Fibroblast of peridontal ligament (primary cell): ENCODE results near the gene LTC4S.
A peak's percentile ranks its signal among the peaks of the same experiment; 100 is the strongest.
"Not testable (repeated sequence)": the region's sequence is repeated elsewhere in the genome, so short reads cannot be mapped to it uniquely, and the experiment has no call there.

Experiments
- DNase-seq: peaks from one replicate; pipeline ENCODE4 v3.0.0-alpha.2; 2010; ENCODE audit errors: extremely low read depth

Gene LTC4S, protein sequence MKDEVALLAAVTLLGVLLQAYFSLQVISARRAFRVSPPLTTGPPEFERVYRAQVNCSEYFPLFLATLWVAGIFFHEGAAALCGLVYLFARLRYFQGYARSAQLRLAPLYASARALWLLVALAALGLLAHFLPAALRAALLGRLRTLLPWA

DNA sequence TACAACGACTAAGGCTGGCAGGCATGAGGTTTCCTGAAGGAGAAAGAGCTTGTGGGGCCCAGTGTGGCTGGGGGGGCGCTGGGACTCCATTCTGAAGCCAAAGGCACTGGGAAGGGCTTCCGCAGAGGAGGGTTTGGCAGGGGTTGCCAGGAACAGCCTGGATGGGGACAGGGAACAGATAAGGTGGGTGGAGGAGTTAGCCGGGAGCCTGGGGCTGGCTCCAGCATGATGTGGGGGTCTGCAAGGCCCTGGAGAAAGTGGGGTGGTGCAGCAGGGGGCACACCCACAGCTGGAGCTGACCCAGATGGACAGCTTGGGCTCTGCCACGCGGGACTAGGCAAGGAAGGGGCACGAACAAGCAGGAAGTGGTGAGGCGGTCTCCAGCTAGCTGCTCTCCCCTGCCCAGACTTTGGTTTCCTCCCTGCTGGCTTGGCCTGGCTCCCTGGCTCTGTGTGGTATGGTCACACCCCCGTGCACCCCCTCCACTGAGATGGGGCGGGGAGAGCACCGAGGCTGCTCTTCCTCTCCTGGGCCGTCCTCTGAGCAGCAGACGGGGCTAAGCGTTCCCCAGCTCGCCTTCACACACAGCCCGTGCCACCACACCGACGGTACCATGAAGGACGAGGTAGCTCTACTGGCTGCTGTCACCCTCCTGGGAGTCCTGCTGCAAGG, at the start of gene LTC4S:
Gene LTC4S, plus strand, starts transcription at position 519 of the 672 bp plus-strand sequence. Its CDS starts 95 bp downstream, at position 614.
- DNase-seq = peak; percentile 61

GRCh38 chr5:179744106-179744505, 49.7 kb upstream of the LTC4S start:
- not testable (repeated sequence) for DNase-seq

DNA sequence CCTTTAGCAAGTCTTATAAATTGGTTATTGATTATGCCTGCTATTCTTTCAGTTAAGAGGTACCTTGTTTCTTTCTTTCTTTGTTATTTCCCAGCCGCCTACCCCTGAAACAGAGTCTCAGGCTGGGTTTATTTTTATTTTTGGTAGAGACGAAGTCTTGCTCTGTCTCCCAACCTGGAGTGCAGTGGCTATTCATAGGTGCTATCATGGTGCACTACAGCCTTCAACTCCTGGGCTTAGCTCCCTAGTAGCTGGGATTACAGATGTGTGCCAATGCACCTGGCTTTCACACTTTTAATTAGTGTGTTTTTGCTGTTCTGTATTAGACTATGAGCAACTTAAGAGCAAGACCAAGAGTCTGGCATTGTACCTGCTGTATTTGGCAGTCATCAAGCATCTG, 46.9 kb upstream of the LTC4S start:
- DNase-seq = no peak

DNA sequence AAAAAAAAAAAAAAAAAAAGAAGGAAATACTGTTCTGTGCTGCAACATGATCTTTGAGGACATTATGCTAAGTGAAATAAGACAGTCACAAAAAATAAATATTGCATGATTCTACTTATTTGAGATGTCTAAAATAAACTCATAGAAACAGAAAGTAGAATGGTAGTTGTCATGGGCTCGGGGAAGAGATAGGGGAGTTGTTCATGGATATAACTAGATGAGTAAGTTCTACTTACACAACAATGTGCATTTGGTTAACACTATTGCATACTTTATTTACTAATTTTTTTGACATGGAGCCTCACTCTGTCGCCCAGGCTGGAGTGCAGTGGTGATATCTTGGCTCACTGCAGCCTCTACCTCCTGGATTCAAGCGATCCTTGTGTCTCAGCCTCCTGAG, 46.0 kb upstream of the LTC4S start:
- DNase-seq = no peak

DNA sequence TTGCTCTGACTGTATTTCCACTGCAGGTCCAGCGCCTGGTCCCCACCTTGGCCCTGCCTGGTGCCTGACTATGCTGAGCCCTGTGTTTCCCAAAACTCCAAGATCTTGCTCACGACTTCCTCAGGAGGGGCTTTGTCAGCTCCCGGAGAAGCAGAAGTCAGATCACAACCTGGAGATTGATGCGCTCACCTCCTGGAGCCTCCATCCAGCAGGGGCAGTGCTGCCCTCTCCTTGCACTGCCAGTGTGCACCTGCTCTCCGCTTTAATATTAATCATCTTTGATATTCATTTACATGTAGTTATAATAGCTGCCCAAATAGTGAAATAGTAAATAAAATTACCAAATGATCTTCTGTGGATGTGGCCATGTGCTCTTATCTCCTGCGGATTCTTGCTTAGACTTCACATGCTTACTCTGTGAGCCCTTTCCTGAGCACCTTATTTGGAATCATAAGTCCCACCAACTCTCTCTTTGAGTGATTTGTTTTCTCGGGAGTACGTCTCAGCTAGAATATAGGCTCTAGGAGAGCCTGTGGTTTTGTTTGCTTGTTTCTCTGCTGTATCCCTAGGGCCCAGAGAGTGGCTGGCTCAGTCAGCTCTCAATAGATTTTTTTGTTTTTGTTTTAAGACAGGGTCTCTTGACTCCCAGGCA, 43.8 kb upstream of the LTC4S start:
- DNase-seq = no peak

GRCh38 chr5:179753971-179754370, 39.8 kb upstream of the LTC4S start:
- no peak for DNase-seq

DNA sequence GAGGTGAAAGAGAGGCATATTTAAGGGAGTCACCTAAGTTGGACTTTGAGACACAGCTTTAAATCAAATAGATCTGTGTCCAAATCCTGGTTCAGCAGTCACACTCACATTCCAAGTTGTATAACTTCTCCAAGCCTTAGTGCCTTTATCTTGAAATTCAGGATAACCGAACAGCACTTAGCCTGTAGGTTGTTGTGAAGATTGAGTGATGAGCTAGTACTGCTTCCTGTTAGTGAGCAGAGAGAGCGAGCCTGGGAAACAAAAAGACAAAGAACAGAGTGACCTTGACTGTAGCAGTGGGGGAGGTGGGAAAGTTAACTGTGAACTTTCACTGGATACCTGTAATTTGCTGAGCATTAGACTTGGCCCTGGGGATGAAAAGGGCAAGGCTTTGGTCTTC, 38.8 kb upstream of the LTC4S start:
- no peak for DNase-seq

GRCh38 chr5:179758955-179759354, 34.8 kb upstream of the LTC4S start:
- no peak for DNase-seq

DNA sequence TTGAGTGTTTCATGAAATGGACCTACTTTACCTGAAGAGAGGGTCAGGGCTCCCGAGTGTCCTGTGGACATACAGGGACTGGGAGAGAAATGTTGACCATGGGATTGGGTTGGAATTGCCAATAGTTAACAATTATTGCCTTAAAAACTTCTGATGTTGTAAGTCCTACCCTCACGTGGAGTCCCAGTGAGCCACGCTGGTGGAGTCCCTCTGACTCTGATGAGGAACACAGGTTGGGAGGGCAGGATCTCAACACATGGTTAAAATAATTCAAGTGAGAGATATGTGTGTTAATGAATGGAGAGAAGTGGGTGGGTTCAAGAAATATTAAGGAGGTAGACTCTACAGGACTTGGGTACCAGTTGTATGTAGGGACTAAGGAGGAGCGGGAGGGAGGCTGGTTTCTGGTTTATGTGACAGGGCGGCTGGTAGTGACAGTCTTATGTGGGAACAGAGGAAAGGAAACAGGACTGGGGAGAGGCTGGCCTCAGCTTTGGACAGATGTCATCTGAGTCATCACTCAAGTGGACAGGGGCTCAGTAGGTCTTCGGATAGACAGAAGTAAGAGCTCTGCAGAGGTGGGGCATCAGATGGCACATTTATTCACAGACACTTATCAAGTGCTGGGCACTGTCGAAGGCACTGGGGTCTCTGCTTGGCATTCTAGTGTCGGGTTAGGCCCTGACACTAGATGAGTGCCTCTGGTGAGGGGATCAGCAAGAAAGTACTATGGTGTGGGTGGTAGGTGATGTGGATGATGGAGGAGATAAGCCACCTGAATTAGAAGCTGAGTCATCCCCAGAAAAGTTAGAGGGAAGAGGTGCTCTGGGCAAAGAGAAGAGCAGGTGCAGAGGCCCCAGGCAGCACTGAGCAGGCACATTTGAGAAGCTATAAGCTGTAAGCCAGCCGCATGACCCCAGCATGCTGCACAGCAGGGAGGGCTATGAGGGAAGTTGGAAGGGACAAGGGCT, 33.9 kb upstream of the LTC4S start:
- DNase-seq = no peak

DNA sequence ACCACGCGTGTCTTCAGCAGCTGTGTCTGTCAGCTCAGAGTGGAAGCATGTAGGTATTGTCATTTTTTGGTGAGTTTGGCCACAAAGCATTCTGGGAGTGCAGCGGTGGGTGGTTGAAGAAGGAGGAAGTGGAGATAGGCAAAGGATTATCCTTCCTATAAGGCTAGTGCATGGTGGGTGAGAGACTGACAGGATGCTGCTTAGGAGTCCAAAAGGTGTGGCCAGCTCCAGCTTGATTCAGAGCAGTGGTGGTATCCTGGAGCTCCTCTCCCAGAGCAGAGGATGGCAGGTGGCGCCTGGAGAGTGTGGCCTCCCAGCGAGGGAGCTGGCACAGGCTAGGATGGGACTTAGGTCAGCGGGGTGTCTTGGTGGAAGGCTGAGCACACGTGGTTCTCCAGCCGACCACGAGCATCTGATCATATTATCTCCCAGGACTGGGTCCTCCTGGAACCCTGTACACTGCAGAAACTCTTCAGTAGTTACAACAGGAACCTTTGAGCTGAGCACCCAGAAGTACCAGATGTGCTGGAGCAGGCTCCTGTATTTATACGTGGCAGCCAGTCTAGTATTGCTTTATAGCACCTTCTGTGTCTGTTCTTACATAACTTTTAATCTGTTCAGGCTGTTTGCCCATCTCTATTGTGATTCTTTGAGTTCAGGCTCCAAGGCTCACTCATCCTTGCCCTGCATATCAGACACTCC, 31.6 kb upstream of the LTC4S start:
- DNase-seq = no peak

GRCh38 chr5:179762781-179763176, 31.0 kb upstream of the LTC4S start:
- peak; percentile 87 for DNase-seq

DNA sequence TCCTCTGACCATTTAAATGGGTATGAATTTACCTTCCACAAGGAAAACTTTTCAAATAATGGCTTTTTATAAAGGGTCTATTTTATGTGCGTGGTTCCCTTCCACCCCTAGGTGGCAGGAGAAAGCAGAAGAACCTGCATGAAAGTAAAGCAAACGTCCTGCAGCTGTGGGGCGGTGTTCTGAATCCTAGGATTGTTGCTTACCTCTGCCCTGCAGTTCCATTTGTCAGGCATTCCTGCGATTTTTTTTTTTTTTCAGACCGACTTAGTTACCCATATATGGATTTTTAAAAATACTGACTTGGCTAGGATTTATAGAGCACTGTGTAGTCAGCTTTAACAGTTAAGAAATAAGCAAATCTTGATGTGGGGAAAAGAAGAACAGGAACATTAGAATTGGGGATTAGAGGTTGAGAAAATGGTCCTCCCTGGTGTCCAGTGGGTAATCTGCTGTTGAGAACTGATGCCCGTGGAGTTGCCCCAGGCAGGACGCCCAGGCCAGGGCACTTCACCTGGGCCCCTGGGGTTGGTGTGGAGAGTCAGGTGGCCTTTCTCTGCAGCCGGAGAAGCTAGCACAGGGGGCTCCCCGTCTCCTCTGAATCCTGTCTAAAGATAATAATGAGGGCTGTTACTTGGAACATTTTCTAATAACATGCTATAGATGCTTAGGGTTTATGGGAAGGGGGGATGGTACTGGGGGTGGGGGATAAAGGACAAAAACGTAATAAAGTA, 30.4 kb upstream of the LTC4S start:
- peak; percentile 84 for DNase-seq

GRCh38 chr5:179764056-179764455, 29.7 kb upstream of the LTC4S start:
- no peak for DNase-seq

DNA sequence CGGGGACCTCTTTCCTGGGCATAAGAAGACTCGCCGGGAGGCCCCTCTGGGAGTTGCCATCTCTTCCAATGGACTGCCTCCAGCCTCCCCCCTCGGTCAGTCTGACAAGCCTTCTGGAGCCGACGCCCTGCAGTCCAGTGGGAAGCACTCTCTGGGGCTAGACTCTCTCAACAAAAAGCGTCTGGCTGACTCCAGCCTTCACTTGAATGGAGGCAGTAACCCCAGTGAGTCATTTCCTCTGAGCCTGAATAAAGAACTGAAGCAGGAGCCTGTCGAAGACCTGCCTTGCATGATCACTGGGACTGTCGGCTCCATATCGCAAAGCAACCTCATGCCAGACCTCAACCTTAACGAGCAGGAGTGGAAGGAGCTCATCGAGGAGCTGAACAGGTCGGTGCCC, 28.4 kb upstream of the LTC4S start:
- DNase-seq = peak; percentile 81

DNA sequence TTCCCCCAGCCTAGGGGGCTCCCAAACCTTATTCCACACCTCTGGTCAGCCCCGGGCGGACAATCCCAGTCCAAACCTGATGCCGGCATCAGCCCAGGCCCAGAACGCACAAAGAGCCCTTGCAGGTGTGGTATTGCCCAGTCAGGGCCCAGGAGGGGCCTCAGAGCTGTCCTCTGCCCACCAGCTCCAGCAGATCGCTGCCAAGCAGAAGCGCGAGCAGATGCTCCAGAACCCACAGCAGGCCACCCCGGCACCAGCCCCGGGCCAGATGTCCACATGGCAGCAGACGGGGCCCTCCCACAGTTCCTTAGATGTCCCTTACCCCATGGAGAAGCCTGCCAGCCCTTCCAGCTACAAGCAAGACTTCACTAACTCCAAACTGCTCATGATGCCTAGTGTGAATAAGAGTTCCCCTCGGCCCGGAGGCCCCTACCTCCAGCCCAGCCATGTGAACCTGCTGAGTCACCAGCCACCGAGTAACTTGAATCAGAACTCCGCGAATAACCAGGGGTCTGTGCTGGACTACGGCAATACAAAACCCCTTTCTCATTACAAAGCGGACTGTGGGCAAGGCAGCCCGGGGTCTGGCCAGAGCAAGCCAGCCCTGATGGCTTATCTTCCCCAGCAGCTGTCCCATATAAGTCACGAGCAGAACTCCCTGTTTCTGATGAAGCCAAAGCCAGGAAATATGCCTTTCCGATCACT, 27.6 kb upstream of the LTC4S start:
- DNase-seq = peak; percentile 23

GRCh38 chr5:179766726-179767455, 26.9 kb upstream of the LTC4S start:
- DNase-seq = no peak

DNA sequence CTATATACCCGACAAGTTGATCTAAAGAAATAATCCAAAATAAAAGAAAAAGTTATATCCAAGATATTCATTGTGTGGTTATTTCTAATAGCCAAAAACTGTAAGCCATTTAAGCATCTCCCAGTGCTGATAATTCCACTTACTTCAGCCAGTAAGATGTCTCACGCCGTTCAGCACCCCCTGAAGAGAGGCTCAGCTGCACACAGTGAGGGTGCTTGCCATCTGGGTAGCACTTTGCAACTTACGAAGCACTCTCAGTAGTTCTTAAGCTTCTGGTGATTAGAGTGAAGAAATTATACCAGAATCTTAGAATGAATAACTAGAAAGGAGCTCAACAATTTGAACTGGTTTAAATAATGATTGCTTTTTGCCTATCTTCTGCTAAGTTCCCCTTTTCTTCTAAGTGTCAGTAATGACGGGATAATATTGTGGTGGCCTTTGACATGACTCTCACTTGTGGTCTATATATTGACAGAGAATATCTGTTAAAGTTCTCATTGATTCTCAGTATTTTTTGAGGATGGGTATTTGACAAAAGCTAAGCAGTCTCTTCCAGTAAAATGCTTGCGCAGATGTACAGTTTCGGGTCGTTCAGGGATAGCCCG, 26.2 kb upstream of the LTC4S start:
- no peak for DNase-seq

DNA sequence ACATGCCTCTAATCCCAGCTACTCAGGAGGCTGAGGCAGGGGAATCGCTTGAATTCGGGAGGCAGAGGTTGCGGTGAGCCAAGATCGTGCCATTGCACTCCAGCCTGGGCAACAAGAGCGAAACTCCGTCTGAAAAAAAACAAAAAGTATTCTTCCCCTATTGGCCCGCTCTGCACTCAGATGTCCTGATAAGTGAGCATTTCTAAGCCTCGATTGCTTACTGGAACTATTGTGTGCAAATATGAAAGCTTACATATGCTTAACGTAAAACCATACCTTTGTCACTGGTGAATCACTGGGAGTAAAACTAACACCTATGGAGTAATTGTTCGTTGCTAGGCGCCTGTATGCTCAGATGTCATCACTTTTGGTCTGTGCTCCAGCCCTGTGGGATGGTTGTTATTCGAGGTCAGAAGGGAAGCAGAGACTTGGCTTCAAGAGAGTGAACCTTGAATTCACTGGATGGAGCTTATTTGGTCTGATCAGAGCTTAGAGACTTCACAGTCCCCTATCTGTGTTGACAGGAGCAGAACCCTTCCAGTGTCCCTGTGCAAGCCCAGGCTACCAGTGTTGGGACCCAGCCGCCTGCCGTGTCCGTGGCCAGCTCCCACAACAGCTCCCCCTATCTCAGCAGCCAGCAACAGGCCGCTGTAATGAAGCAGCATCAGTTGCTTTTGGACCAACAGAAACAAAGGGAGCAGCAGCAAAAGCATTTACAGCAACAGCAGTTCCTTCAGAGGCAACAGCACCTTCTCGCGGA, 25.3 kb upstream of the LTC4S start:
- no peak for DNase-seq
